Loucy (cell line): ENCODE measurements around the gene TET1.
"Not testable (repeated sequence)": the region's sequence is repeated elsewhere in the genome, so short reads cannot be mapped to it uniquely, and the experiment has no call there.

Experiments
- H2AFZ ChIP-seq: fragments of 200-600 bp; sonication (generic); 2 replicates; pipeline ENCODE4 v1.6.0; 2016; ENCODE audit warnings: antibody characterized with exemption, mild to moderate bottlenecking, low read length, moderate library complexity
- H3F3A ChIP-seq: fragments of 200-600 bp; 2 replicates; pipeline ENCODE4 v1.6.0; 2016; ENCODE audit warnings: antibody characterized with exemption, low read depth, mild to moderate bottlenecking
- H3K27me3 ChIP-seq: fragments of 200-600 bp; sonication (generic); 2 replicates; pipeline ENCODE4 v1.6.1; 2014; ENCODE audit warnings: low read length, mild to moderate bottlenecking; ENCODE audit not compliant: insufficient read depth, poor library complexity, severe bottlenecking
- H3K36me3 ChIP-seq: fragments of 200-600 bp; sonication (generic); 2 replicates; pipeline ENCODE4 v1.6.1; 2016; ENCODE audit warnings: low read length; ENCODE audit not compliant: insufficient read depth
- H3K4me1 ChIP-seq: fragments of 200-600 bp; sonication (generic); 2 replicates; pipeline ENCODE4 v1.5.1; 2014; ENCODE audit warnings: low read length, mild to moderate bottlenecking; ENCODE audit not compliant: insufficient read depth, poor library complexity, severe bottlenecking
- H3K4me2 ChIP-seq: fragments of 200-600 bp; sonication (generic); 2 replicates; pipeline ENCODE4 v1.6.0; 2014; ENCODE audit warnings: antibody characterized with exemption, low read length, low read depth, mild to moderate bottlenecking; ENCODE audit not compliant: poor library complexity, severe bottlenecking
- H3K4me3 ChIP-seq: fragments of 200-600 bp; sonication (generic); 2 replicates; pipeline ENCODE4 v1.5.1; 2014; ENCODE audit warnings: low read length, mild to moderate bottlenecking, mixed read lengths; ENCODE audit not compliant: poor library complexity, severe bottlenecking
- H3K79me2 ChIP-seq: fragments of 200-600 bp; sonication (generic); 2 replicates; pipeline ENCODE4 v1.6.1; 2014; ENCODE audit warnings: low read length; ENCODE audit not compliant: insufficient read depth
- H3K9ac ChIP-seq: fragments of 200-600 bp; sonication (generic); 2 replicates; pipeline ENCODE4 v1.6.0; 2014; ENCODE audit warnings: mild to moderate bottlenecking, low read depth, low read length, moderate library complexity; ENCODE audit not compliant: poor library complexity, severe bottlenecking
- H3K9me2 ChIP-seq: fragments of 200-600 bp; sonication (generic); replicated peaks from 2 replicates; pipeline ENCODE4 v1.6.1; 2016; ENCODE audit warnings: low read depth, low read length, mixed read lengths
- H3K9me3 ChIP-seq: fragments of 200-600 bp; sonication (generic); 2 replicates; pipeline ENCODE4 v1.6.1; 2014; ENCODE audit warnings: mild to moderate bottlenecking, antibody characterized with exemption, low read length, low read depth; ENCODE audit not compliant: insufficient read depth
- H4K20me1 ChIP-seq: fragments of 200-600 bp; sonication (generic); 2 replicates; pipeline ENCODE4 v1.6.0; 2014; ENCODE audit warnings: antibody characterized with exemption, low read length, mild to moderate bottlenecking; ENCODE audit not compliant: insufficient read depth, poor library complexity, severe bottlenecking
- CTCF ChIP-seq: fragments of 200-600 bp; sonication (generic); conservative IDR thresholded peaks from 2 replicates; pipeline ENCODE4 v1.5.1; 2014; ENCODE audit warnings: mild to moderate bottlenecking, antibody characterized with exemption, low read length
- EZH2phosphoT487 ChIP-seq: fragments of 200-600 bp; IDR thresholded peaks from 2 replicates; pipeline ENCODE4 v1.6.1; 2018; ENCODE audit warnings: antibody characterized with exemption, mild to moderate bottlenecking, moderate library complexity, borderline replicate concordance

Gene TET1

DNA sequence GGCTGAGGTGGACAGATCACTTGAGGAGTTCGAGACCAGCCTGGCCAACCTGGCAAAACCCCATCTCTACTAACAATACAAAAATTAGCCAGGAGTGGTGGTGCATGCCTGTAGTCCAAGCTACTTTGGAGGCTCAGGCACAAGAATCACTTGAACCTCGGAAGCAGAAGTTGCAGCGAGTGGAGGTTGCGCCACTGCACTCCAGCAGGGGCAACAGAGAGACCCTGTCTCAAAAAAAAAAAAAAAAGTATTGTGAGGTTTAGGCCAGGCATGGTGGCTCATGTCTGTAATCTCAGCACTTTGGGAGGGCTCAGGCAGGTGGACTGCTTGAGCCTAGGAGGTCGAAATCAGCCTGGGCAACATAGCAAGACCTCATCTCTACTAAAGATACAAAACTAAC, 16.0 kb downstream of the TET1 start:
- peaks cover 12% of the 10 kb centered on the region; the same call in 1 of the 2 replicates for H3K36me3 ChIP-seq
- H3K4me3 ChIP-seq = no peak overlapping the region

DNA sequence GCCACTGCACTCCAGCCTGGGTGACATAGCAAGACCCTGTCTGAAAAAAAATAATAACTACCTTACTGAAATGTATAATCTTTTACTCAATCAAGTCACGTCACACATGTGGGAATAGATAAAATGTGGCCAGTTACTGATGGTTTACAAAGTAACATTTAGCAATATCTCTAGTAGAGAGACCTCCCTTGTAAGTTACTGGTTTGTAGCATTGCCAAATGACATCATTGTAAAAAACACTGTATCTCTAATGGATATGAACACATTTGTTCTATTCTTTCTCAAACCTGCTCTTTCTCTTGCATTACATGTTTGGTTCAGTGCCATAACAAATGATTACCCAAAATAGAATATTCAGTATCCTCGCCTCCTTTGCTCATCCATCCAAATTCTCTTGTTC, 18.8 kb downstream of the TET1 start:
- no peaks in the 10 kb centered on the region for H3K4me1 ChIP-seq
- H3K4me2 ChIP-seq = no peak overlapping the region
- H3K79me2 ChIP-seq = no peaks in the 10 kb centered on the region
- H3K27me3 ChIP-seq = no peaks in the 10 kb centered on the region
- no peaks in the 10 kb centered on the region for H3F3A ChIP-seq
- TF ChIP-seq EZH2phosphoT487 (no peak), CTCF (no peak)
- H3K4me3 ChIP-seq = no peak overlapping the region
- no peak overlapping the region for H3K9ac ChIP-seq
- H3K36me3 ChIP-seq = no peaks in the 10 kb centered on the region
- no peak overlapping the region for H2AFZ ChIP-seq
- H3K9me3 ChIP-seq = no peaks in the 10 kb centered on the region
- no peaks in the 10 kb centered on the region for H4K20me1 ChIP-seq
- H3K9me2 ChIP-seq = no peaks in the 10 kb centered on the region

More for the DNA sequence above, 16.0 kb downstream of the TET1 start:
- Histone ChIP-seq H3F3A (no peaks in the 10 kb centered on the region), H3K9ac (no peak overlapping the region), H3K4me2 (no peak overlapping the region), H3K4me1 (no peaks in the 10 kb centered on the region), H3K9me2 (no peaks in the 10 kb centered on the region), H3K79me2 (no peaks in the 10 kb centered on the region), H3K9me3 (no peaks in the 10 kb centered on the region), H2AFZ (no peak overlapping the region), H4K20me1 (no peaks in the 10 kb centered on the region), H3K27me3 (no peaks in the 10 kb centered on the region)
- TF ChIP-seq CTCF (0 out of 2 replicates have a peak, but pooled peaks have one; percentile 24), EZH2phosphoT487 (no peak)

DNA sequence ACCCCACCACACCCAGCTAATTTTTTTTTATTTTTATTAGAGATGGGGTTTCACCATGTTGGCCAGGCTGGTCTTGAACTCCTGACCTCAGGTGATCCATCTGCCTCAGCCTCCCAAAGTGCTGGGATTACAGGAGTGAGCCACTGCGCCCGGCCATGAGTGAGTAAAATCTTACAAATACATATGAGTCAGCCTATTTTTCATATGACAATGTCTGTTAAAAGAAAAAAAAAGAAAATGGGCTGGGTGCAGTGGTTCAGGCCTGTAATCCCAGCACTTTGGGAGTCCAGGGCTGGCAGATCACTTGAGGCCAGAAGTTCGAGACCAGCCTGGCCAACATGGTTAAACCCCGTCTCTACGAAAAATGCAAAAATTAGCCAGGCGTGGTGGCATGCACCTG, 24.1 kb downstream of the TET1 start:
- not testable (repeated sequence) for H3K79me2 ChIP-seq, H3K4me3 ChIP-seq, H3K9ac ChIP-seq

GRCh38 chr10:68586606-68587305, 26.6 kb downstream of the TET1 start:
- TF ChIP-seq EZH2phosphoT487 (no peak), CTCF (no peak)
- Histone ChIP-seq H3K36me3 (no peaks in the 10 kb centered on the region), H3K27me3 (no peaks in the 10 kb centered on the region)

More for the DNA sequence above, 24.1 kb downstream of the TET1 start:
- H3K4me1 ChIP-seq = peaks cover 11% of the 10 kb centered on the region
- H3K36me3 ChIP-seq, H4K20me1 ChIP-seq, H3K9me2 ChIP-seq, H2AFZ ChIP-seq, H3F3A ChIP-seq, H3K9me3 ChIP-seq, H3K4me2 ChIP-seq, H3K27me3 ChIP-seq: not testable (repeated sequence)

More at GRCh38 chr10:68586606-68587305, 26.6 kb downstream of the TET1 start:
- no peaks in the 10 kb centered on the region for H3K9me2 ChIP-seq
- H3K9ac ChIP-seq = no peak overlapping the region
- no peaks in the 10 kb centered on the region for H3K79me2 ChIP-seq
- H2AFZ ChIP-seq = no peak overlapping the region
- H3K4me3 ChIP-seq = no peak overlapping the region
- H3K4me2 ChIP-seq = no peak overlapping the region
- no peaks in the 10 kb centered on the region for H4K20me1 ChIP-seq
- no peaks in the 10 kb centered on the region for H3F3A ChIP-seq
- peaks cover 11% of the 10 kb centered on the region for H3K4me1 ChIP-seq
- H3K9me3 ChIP-seq = no peaks in the 10 kb centered on the region
